SK-N-SH (cell line): ENCODE results near the gene DMD. TPM values are rescaled to one million over a fixed set of nuclear protein-coding genes. Genes with fewer than 3 reads are reported as not detected.

Experiments used
- CTCF ChIA-PET: fragments of 300-600, 350-600 bp; formaldehyde crosslinking; extraction: SDS; loops from one replicate; lab custom pipeline; 2021; lab: Yijun Ruan, JAX
- POLR2A ChIA-PET: fragments of 350-600 bp; sonication (Branson Sonifier 250); formaldehyde crosslinking; extraction: SDS; loops from one replicate; lab custom pipeline; 2020; ENCODE audit warnings: antibody characterized with exemption, inconsistent platforms; lab: Yijun Ruan, JAX
- DNase-seq: peaks from one replicate; pipeline ENCODE4 v3.0.0; 2012
- H2AFZ ChIP-seq: fragments of 200-600 bp; sonication (generic); 2 replicates; pipeline ENCODE4 v1.8.1; 2016; ENCODE audit warnings: antibody characterized with exemption, mild to moderate bottlenecking, low read depth
- H3F3A ChIP-seq: fragments of 200-600 bp; sonication (generic); replicated peaks from 2 replicates; pipeline ENCODE3; 2016; ENCODE audit warnings: antibody characterized with exemption, mild to moderate bottlenecking; ENCODE audit not compliant: insufficient read depth
- H3K27ac ChIP-seq, 2 experiments: fragments of 200-500 bp in 1 of 2; fragments of 200-600 bp in 1 of 2; sonication (Bioruptor generic) in 1 of 2; sonication (generic), shearing (Covaris generic) in 1 of 2; 2 replicates each; pipeline versions ENCODE4 v1.5.1 to v1.6.1; 2014 to 2016; ENCODE audit warnings: low read depth in 2 of 2, inconsistent platforms in 1 of 2, low read length in 1 of 2, mild to moderate bottlenecking in 1 of 2, mixed read lengths in 1 of 2
- H3K27me3 ChIP-seq: fragments of 200-600 bp; sonication (generic), shearing (Covaris generic); 2 replicates; pipeline ENCODE4 v1.6.1; 2016; ENCODE audit warnings: mixed run types; ENCODE audit not compliant: insufficient read depth
- H3K36me3 ChIP-seq, 2 experiments: fragments of 200-500 bp in 1 of 2; fragments of 200-600 bp in 1 of 2; sonication (Bioruptor generic) in 1 of 2; sonication (generic) in 1 of 2; replicated peaks in 1 of 2; 2 replicates each; pipeline versions ENCODE3 to v1.5.1; 2014 to 2016; ENCODE audit warnings: low read length in 1 of 2, mild to moderate bottlenecking in 1 of 2; ENCODE audit not compliant: insufficient read depth in 2 of 2, control insufficient read depth in 1 of 2
- H3K4me1 ChIP-seq, 2 experiments: fragments of 200-500 bp in 1 of 2; fragments of 200-600 bp in 1 of 2; sonication (Bioruptor generic) in 1 of 2; sonication (generic), shearing (Covaris generic) in 1 of 2; 2 replicates each; pipeline versions ENCODE4 v1.5.1 to v1.6.1; 2014 to 2016; ENCODE audit warnings: low read depth in 1 of 2, low read length in 1 of 2, mixed run types in 1 of 2; ENCODE audit not compliant: insufficient read depth in 2 of 2, control insufficient read depth in 1 of 2
- H3K4me2 ChIP-seq: fragments of 200-600 bp; sonication (generic), shearing (Covaris generic); 2 replicates; pipeline ENCODE4 v1.6.1; 2017; ENCODE audit warnings: mixed run types
- H3K4me3 ChIP-seq, 2 experiments: fragments of 200-500 bp in 1 of 2; fragments of 200-600 bp in 1 of 2; sonication (Bioruptor generic) in 1 of 2; sonication (generic), shearing (Covaris generic) in 1 of 2; 2 replicates each; pipeline versions ENCODE4 v1.5.1 to v1.8.1; 2014 to 2016; ENCODE audit warnings: low read depth in 2 of 2, inconsistent platforms in 1 of 2, low read length in 1 of 2, mild to moderate bottlenecking in 1 of 2, mixed read lengths in 1 of 2, moderate library complexity in 1 of 2
- H3K79me2 ChIP-seq: fragments of 200-600 bp; sonication (generic); 2 replicates; pipeline ENCODE4 v1.8.1; 2017; ENCODE audit warnings: mild to moderate bottlenecking; ENCODE audit not compliant: insufficient read depth
- H3K9ac ChIP-seq: fragments of 200-600 bp; sonication (generic); 2 replicates; pipeline ENCODE4 v1.6.1; 2017; ENCODE audit warnings: mixed run types
- H3K9me2 ChIP-seq: fragments of 200-600 bp; sonication (generic); 2 replicates; pipeline ENCODE4 v1.6.1; 2017; ENCODE audit warnings: mixed run types
- H3K9me3 ChIP-seq: fragments of 200-600 bp; sonication (generic); 2 replicates; pipeline ENCODE4 v1.6.1; 2017; ENCODE audit warnings: mixed run types, mild to moderate bottlenecking, moderate library complexity
- H4K20me1 ChIP-seq: fragments of 200-600 bp; sonication (generic); 2 replicates; pipeline ENCODE4 v1.6.1; 2017; ENCODE audit warnings: mild to moderate bottlenecking, mixed run types; ENCODE audit not compliant: insufficient read depth
- CHD2 ChIP-seq: fragments of 150-350 bp; IDR thresholded peaks from 2 replicates; pipeline ENCODE4 v1.6.1; 2018; ENCODE audit warnings: low read length; ENCODE audit not compliant: partially characterized antibody
- CTCF ChIP-seq: fragments of 200-600 bp; sonication (generic); IDR thresholded peaks from 2 replicates; pipeline ENCODE4 v1.6.1; 2017; ENCODE audit warnings: antibody characterized with exemption, mild to moderate bottlenecking, moderate library complexity
- FOSL2 ChIP-seq: IDR thresholded peaks from 2 replicates; pipeline ENCODE4 v1.4.0; 2012; ENCODE audit warnings: low read depth, mild to moderate bottlenecking, moderate library complexity, borderline replicate concordance
- FOXM1 ChIP-seq: IDR thresholded peaks from 2 replicates; pipeline ENCODE4 v1.4.0; 2012; ENCODE audit warnings: low read depth, mild to moderate bottlenecking
- GATA2 ChIP-seq: sonication (generic); formaldehyde crosslinking; IDR thresholded peaks from 2 replicates; pipeline ENCODE4 v1.5.0; 2020; ENCODE audit warnings: mild to moderate bottlenecking, missing genetic modification reagents
- MAX ChIP-seq: IDR thresholded peaks from 2 replicates; pipeline ENCODE4 v1.4.0; 2012; ENCODE audit warnings: low read depth
- MEF2A ChIP-seq: IDR thresholded peaks from 2 replicates; pipeline ENCODE4 v1.4.0; 2012; ENCODE audit warnings: low read depth, borderline replicate concordance
- NRF1 ChIP-seq: IDR thresholded peaks from 2 replicates; pipeline ENCODE4 v1.6.1; 2012; ENCODE audit warnings: low read depth, mild to moderate bottlenecking, low read length
- POLR2AphosphoS5 ChIP-seq: IDR thresholded peaks from 2 replicates; pipeline ENCODE4 v1.6.1; 2012; ENCODE audit warnings: low read depth, low read length
- RAD21 ChIP-seq: IDR thresholded peaks from 2 replicates; pipeline ENCODE4 v1.6.1; 2012; ENCODE audit warnings: mild to moderate bottlenecking, low read length
- RCOR1 ChIP-seq: fragments of 150-350 bp; IDR thresholded peaks from 2 replicates; pipeline ENCODE4 v1.6.1; 2017; ENCODE audit warnings: antibody characterized with exemption, low read length
- RFX5 ChIP-seq: IDR thresholded peaks from 2 replicates; pipeline ENCODE4 v1.6.1; 2012; ENCODE audit warnings: mild to moderate bottlenecking, improper control_type of control experiment, low read length
- RXRA ChIP-seq: IDR thresholded peaks from 2 replicates; pipeline ENCODE4 v1.4.0; 2012; ENCODE audit warnings: low read depth, mild to moderate bottlenecking, borderline replicate concordance
- SMC3 ChIP-seq: IDR thresholded peaks from 2 replicates; pipeline ENCODE4 v1.6.1; 2012; ENCODE audit warnings: low read depth, low read length, improper control_type of control experiment
- TAF1 ChIP-seq: IDR thresholded peaks from 2 replicates; pipeline ENCODE4 v1.6.1; 2012; ENCODE audit warnings: low read depth, mild to moderate bottlenecking, low read length, moderate library complexity, borderline replicate concordance
- TCF12 ChIP-seq: IDR thresholded peaks from 2 replicates; pipeline ENCODE4 v1.4.0; 2012
- USF2 ChIP-seq: fragments of 150-350 bp; IDR thresholded peaks from 2 replicates; pipeline ENCODE4 v1.6.1; 2017; ENCODE audit warnings: antibody characterized with exemption, low read length, low read depth, borderline replicate concordance
- WGBS: methylation state at CpG from one replicate; pipeline ENCODE4 v1.1.6; 2017; ENCODE audit warnings: low lambda C conversion rate; 5-methylcytosine and 5-hydroxymethylcytosine counted together
- polyA plus RNA-seq, 3 experiments: library from polyadenylated mRNA; depleted of rRNA; stranded (reverse); fragments of >200 nt; gene quantifications; 2 replicates each; pipeline ENCODE4 v1.2.3, GENCODE V29; 2012
- TF ChIP-seq, protein P1 (sequence below): IDR thresholded peaks from 2 replicates; pipeline ENCODE4 v1.4.0; 2012; ENCODE audit warnings: low read depth, borderline replicate concordance
- TF ChIP-seq, protein P2 (sequence below): IDR thresholded peaks from 2 replicates; pipeline ENCODE4 v1.4.0; 2012; ENCODE audit warnings: low read depth, borderline replicate concordance

Gene DMD
- polyA plus RNA-seq, 1 of the 3 experiments (the other 2 are of a cell fraction): 3.9 TPM

GRCh38 chrX:32538554-32538953, 672.8 kb downstream of the DMD start:
- no peak for DNase-seq
- TF ChIP-seq CTCF (no peak), RAD21 (no peak), RCOR1 (no peak), POLR2AphosphoS5 (no peak)
- no peaks in the 10 kb centered on the region for H3F3A ChIP-seq
- H3K9me3 ChIP-seq: no peaks in the 10 kb centered on the region
- no peak overlapping the region for H3K4me3 ChIP-seq
- no peaks in the 10 kb centered on the region for H3K36me3 ChIP-seq
- H3K4me2 ChIP-seq: no peak overlapping the region
- H3K9me2 ChIP-seq: no peaks in the 10 kb centered on the region
- no peak overlapping the region for H3K9ac ChIP-seq
- ChIA-PET CTCF (no interaction called here), POLR2A (no interaction called here)
- H3K79me2 ChIP-seq: no peaks in the 10 kb centered on the region
- H3K27ac ChIP-seq: no peak overlapping the region
- H3K27me3 ChIP-seq: no peaks in the 10 kb centered on the region
- WGBS: 11% methylated on average over 6 of the region's 8 CpGs
- no peaks in the 10 kb centered on the region for H4K20me1 ChIP-seq
- no peaks in the 10 kb centered on the region; a peak in 1 of 4 replicates for H3K4me1 ChIP-seq
- no peak overlapping the region for H2AFZ ChIP-seq

DNA sequence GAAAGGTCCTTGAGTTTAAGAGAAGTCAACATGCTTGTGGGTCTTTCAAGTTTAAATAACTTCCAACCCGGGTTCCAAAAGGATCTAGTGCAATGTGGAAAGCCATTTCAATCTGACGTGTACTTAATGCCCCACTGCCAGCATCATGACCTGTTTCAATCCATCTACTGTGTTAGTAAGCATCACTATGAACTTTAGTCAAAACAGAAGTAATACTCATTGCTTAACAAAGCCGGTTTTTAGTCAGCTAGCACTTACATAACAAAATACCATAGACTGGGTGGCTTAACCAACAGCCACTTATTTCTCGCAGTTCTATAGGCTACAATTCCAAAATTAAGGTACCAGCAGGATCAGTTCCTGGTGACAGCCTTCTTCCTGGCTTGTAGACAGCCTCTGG, 677.5 kb downstream of the DMD start:
- no peaks in the 10 kb centered on the region for H4K20me1 ChIP-seq
- H3K4me3 ChIP-seq: no peak overlapping the region
- DNase-seq: no peak
- no peaks in the 10 kb centered on the region for H3K36me3 ChIP-seq
- H3K9ac ChIP-seq: no peak overlapping the region
- 22% methylated on average over 4 of the region's 4 CpGs for WGBS
- no peaks in the 10 kb centered on the region for H3F3A ChIP-seq
- H3K9me2 ChIP-seq: no peaks in the 10 kb centered on the region
- H3K27ac ChIP-seq: no peak overlapping the region
- TF ChIP-seq MEF2A (no peak), FOXM1 (no peak), USF2 (no peak), MAX (no peak), TAF1 (no peak), SMC3 (no peak), POLR2AphosphoS5 (no peak), FOSL2 (no peak), RFX5 (no peak), NRF1 (no peak), GATA2 (CRISPR knock-in tag) (no peak), TCF12 (no peak), CHD2 (no peak), RCOR1 (no peak), RXRA (no peak)
- TF ChIP-seq, protein P1, sequence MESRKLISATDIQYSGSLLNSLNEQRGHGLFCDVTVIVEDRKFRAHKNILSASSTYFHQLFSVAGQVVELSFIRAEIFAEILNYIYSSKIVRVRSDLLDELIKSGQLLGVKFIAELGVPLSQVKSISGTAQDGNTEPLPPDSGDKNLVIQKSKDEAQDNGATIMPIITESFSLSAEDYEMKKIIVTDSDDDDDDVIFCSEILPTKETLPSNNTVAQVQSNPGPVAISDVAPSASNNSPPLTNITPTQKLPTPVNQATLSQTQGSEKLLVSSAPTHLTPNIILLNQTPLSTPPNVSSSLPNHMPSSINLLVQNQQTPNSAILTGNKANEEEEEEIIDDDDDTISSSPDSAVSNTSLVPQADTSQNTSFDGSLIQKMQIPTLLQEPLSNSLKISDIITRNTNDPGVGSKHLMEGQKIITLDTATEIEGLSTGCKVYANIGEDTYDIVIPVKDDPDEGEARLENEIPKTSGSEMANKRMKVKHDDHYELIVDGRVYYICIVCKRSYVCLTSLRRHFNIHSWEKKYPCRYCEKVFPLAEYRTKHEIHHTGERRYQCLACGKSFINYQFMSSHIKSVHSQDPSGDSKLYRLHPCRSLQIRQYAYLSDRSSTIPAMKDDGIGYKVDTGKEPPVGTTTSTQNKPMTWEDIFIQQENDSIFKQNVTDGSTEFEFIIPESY: no peak
- TF ChIP-seq, protein P2, sequence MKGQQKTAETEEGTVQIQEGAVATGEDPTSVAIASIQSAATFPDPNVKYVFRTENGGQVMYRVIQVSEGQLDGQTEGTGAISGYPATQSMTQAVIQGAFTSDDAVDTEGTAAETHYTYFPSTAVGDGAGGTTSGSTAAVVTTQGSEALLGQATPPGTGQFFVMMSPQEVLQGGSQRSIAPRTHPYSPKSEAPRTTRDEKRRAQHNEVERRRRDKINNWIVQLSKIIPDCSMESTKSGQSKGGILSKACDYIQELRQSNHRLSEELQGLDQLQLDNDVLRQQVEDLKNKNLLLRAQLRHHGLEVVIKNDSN: no peak
- TF ChIP-seq, all 33 proteins: peak for 0
- Histone ChIP-seq H3K4me1 (no peaks in the 10 kb centered on the region; a peak in 1 of 4 replicates), H3K4me2 (no peak overlapping the region), H3K27me3 (no peaks in the 10 kb centered on the region), H2AFZ (no peak overlapping the region), H3K9me3 (no peaks in the 10 kb centered on the region), H3K79me2 (no peaks in the 10 kb centered on the region)
- ChIA-PET POLR2A (no interaction called here), CTCF (no interaction called here)
